Esophagus muscularis mucosa (tissue), 4 donors: ENCODE measurements around the gene NCOA3. TPM values are rescaled to one million over a fixed set of nuclear protein-coding genes. Genes with fewer than 3 reads are reported as not detected.

ENCODE experiments used
- DNase-seq: peaks from one replicate; pipeline ENCODE4 v3.0.0-alpha.2; 2017; ENCODE audit errors: extremely low spot score
- H3K27ac ChIP-seq, 4 donors: fragments of 200-600 bp; sonication (generic); replicated peaks in 1 of 4; 1 replicate in 3 of 4; 2 replicates in 1 of 4; pipeline ENCODE4 v1.5.1; 2016 to 2019; ENCODE audit warnings: mild to moderate bottlenecking in 1 of 4
- H3K27me3 ChIP-seq, 4 donors: fragments of 200-600 bp; sonication (generic); one replicate each; pipeline versions ENCODE4 v1.5.1 to v1.6.0; 2016 to 2019
- H3K36me3 ChIP-seq, 4 donors: fragments of 200-600 bp; sonication (generic); one replicate each; pipeline ENCODE4 v1.5.1; 2016 to 2019
- H3K4me1 ChIP-seq, 4 donors: fragments of 200-600 bp; sonication (generic); one replicate each; pipeline ENCODE4 v1.5.1; 2016 to 2019
- H3K4me3 ChIP-seq, 4 donors: fragments of 200-600 bp; sonication (generic); 1 replicate in 2 of 4; 2 replicates in 2 of 4; pipeline ENCODE4 v1.5.1; 2016 to 2019; ENCODE audit warnings: mild to moderate bottlenecking in 4 of 4, moderate library complexity in 1 of 4
- H3K9me3 ChIP-seq, 4 donors: fragments of 200-600 bp; sonication (generic); 1 replicate in 3 of 4; 2 replicates in 1 of 4; pipeline ENCODE4 v1.5.1; 2016 to 2019
- CTCF ChIP-seq, 3 experiments: fragments of 200-600 bp in 2 of 3; fragments of 450-650 bp in 1 of 3; sonication (generic) in 2 of 3; IDR thresholded peaks; one replicate each; pipeline ENCODE4 v1.5.1; 2017 to 2019; ENCODE audit warnings: antibody characterized with exemption in 3 of 3, mild to moderate bottlenecking in 2 of 3, moderate library complexity in 1 of 3
- EP300 ChIP-seq: sonication (generic); formaldehyde crosslinking; IDR thresholded peaks from one replicate; pipeline ENCODE4 v1.6.1; 2017; ENCODE audit warnings: antibody characterized with exemption
- POLR2A ChIP-seq: fragments of 450-650 bp; IDR thresholded peaks from one replicate; pipeline ENCODE4 v1.6.1; 2017; ENCODE audit warnings: antibody characterized with exemption, moderate library complexity, mild to moderate bottlenecking, low read depth
- POLR2AphosphoS5 ChIP-seq, 2 donors: sonication (generic); formaldehyde crosslinking; IDR thresholded peaks; one replicate each; pipeline ENCODE4 v1.6.1; 2017; ENCODE audit warnings: antibody characterized with exemption in 2 of 2
- WGBS: methylation state at CpG from one replicate; pipeline ENCODE4 v1.1.5; 2018; 5-methylcytosine and 5-hydroxymethylcytosine counted together
- intact Hi-C: fragments of 100-400 bp; cut with DNase I; formaldehyde crosslinking; loops from one replicate; pipeline ENCODE4 v1.15.1; 2023
- total RNA-seq, 4 donors: library from RNA; depleted of rRNA; stranded (reverse); fragments of >200 nt; gene quantifications; one replicate each; pipeline versions ENCODE4 v1.1.0 to v1.2.1, GENCODE V29; 2016

NCOA3 gene
- total RNA-seq, 4 donors from 2014 or later = 25.7 to 51.4 (median 35.8) TPM

DNA sequence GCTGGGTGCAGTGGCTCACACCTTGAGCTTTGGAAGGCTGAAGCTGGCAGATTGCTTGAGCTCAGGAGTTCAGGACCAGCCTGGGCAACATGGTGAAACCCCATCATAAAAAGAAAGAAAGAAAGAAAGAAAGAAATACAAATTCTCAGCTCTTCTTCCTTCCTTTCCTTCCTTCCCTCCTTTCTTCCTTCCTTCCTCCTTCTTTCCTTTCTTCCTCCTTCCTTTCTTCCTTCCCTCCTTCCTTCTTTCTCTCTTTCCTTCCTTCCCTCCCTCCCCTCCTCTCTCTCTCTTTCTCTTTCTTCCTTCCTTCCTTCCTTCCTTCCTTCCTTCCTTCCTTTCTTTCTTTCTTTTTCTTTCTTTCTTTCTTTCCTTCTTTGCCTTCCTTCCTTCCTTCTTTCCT lies 21.0 kb upstream of the NCOA3 start:
- DNase-seq = no peak
- H3K4me1 ChIP-seq = peaks cover 0 to 4% (median 0%) of the 10 kb centered on the region in 4 donors
- H3K27me3 ChIP-seq = no peaks in the 10 kb centered on the region
- no peaks in the 10 kb centered on the region for H3K36me3 ChIP-seq
- no peak overlapping the region for H3K4me3 ChIP-seq
- H3K9me3 ChIP-seq = no peaks in the 10 kb centered on the region
- no peak for TF ChIP-seq POLR2A
- TF ChIP-seq EP300 = no peak
- no peak for TF ChIP-seq CTCF (IDR thresholded peaks at IDR 0.05)
- TF ChIP-seq POLR2AphosphoS5 (IDR thresholded peaks at IDR 0.05) = no peak
- intact Hi-C loops = no loop called here
- no peak overlapping the region for H3K27ac ChIP-seq

GRCh38 chr20:47481330-47482216 lies 20.1 kb upstream of the NCOA3 start:
- Histone ChIP-seq H3K4me1 (peaks cover 0 to 4% (median 0%) of the 10 kb centered on the region in 4 donors), H3K4me3 (no peak overlapping the region), H3K36me3 (no peaks in the 10 kb centered on the region), H3K27ac (no peak overlapping the region), H3K9me3 (no peaks in the 10 kb centered on the region), H3K27me3 (no peaks in the 10 kb centered on the region)
- no peak for TF ChIP-seq POLR2A
- TF ChIP-seq POLR2AphosphoS5 (IDR thresholded peaks at IDR 0.05) = no peak
- no peak for TF ChIP-seq EP300
- TF ChIP-seq CTCF (IDR thresholded peaks at IDR 0.05) = no peak
- intact Hi-C loops = no loop called here
- 83% methylated on average over 15 of the region's 15 CpGs for WGBS
- no peak for DNase-seq

- Histone ChIP-seq H3K4me1 (peaks cover 0 to 4% (median 0%) of the 10 kb centered on the region in 4 donors), H3K27ac (no peak overlapping the region), H3K36me3 (no peaks in the 10 kb centered on the region), H3K27me3 (no peaks in the 10 kb centered on the region), H3K4me3 (no peak overlapping the region), H3K9me3 (no peaks in the 10 kb centered on the region)
- intact Hi-C loops = no loop called here
- WGBS = 94% methylated on average over 2 of the region's 2 CpGs
- no peak for DNase-seq
- TF ChIP-seq CTCF (IDR thresholded peaks at IDR 0.05) (no peak), POLR2A (no peak), POLR2AphosphoS5 (IDR thresholded peaks at IDR 0.05) (no peak), EP300 (no peak)
These were observed 19.0 kb upstream of the NCOA3 start for GRCh38 chr20:47482705-47483104.

GRCh38 chr20:47484303-47484702 lies 17.4 kb upstream of the NCOA3 start:
- no peak for TF ChIP-seq CTCF (IDR thresholded peaks at IDR 0.05)
- no peak for TF ChIP-seq EP300
- TF ChIP-seq POLR2AphosphoS5 (IDR thresholded peaks at IDR 0.05) = no peak
- no peak for TF ChIP-seq POLR2A
- 94% methylated on average over 5 of the region's 5 CpGs for WGBS

More at GRCh38 chr20:47484303-47484702, 17.4 kb upstream of the NCOA3 start:
- DNase-seq = no peak
- no peak overlapping the region for H3K4me3 ChIP-seq
- no peak overlapping the region for H3K27ac ChIP-seq
- H3K4me1 ChIP-seq = peaks cover 0 to 4% (median 0%) of the 10 kb centered on the region in 4 donors
- H3K9me3 ChIP-seq = no peaks in the 10 kb centered on the region
- intact Hi-C loops = no loop called here
- no peaks in the 10 kb centered on the region for H3K27me3 ChIP-seq
- H3K36me3 ChIP-seq = no peaks in the 10 kb centered on the region
